PFSK-1 (cell line): ENCODE results near the gene OR9A2.

Source experiments
- FOXP2 ChIP-seq: optimal IDR thresholded peaks from 2 replicates; pipeline ENCODE3; 2011; ENCODE audit warnings: borderline replicate concordance, control low read depth, inconsistent platforms; ENCODE audit not compliant: insufficient read depth; ENCODE audit errors: extremely low read length, extremely low read depth
- POLR2AphosphoS5 ChIP-seq: IDR thresholded peaks from 2 replicates; pipeline ENCODE4 v1.6.1; 2012; ENCODE audit warnings: low read depth, mild to moderate bottlenecking, control low read depth, low read length, moderate library complexity
- REST ChIP-seq, 2 experiments: IDR thresholded peaks; 2 replicates each; pipeline versions ENCODE4 v1.6.1 to v1.8.0; 2011 to 2012; ENCODE audit warnings: low read depth in 2 of 2, low read length in 2 of 2, control low read depth in 1 of 2, inconsistent platforms in 1 of 2, mild to moderate bottlenecking in 1 of 2, moderate library complexity in 1 of 2; ENCODE audit not compliant: insufficient read depth in 1 of 2
- SIN3A ChIP-seq: IDR thresholded peaks from 2 replicates; pipeline ENCODE4 v1.6.1; 2012; ENCODE audit warnings: mild to moderate bottlenecking, low read length, moderate library complexity, borderline replicate concordance; ENCODE audit not compliant: insufficient read depth
- TAF1 ChIP-seq: IDR thresholded peaks from 2 replicates; pipeline ENCODE4 v1.6.1; 2012; ENCODE audit warnings: low read length, control low read depth, borderline replicate concordance; ENCODE audit not compliant: insufficient read depth

DNA sequence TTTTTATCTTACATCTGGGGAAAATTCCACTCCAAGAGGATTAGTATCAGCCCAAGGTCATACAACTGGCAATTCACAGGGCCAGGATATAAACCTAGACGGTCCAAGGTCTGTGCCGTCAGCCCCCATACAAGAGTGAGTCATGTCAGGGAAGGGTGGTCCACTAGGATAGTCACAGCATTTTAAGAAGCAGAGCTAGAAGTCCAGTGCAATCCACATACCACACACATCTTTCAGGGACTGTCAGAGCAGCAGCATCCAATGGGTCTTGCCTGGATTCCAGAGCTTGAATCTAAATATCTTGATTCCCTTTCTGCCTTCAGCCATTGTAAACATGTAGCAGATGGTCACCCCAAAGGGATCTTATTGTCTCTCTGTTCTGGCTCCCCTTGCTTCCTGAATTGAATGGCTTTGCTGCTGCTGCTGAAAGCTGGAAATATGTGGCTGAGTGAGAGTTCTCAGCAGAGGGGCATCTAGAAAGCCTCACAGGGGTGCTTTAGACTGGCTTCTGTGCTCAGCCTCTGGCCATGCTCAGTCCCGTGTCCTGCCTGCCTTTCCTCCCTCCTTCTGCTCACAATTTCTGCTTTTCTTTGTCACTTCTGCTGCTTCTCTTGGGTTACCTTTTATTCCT, 15.3 kb upstream of the OR9A2 start:
- TF ChIP-seq POLR2AphosphoS5 (no peak), SIN3A (no peak), REST (IDR thresholded peaks at IDR 0.05; ENCODE audit: insufficient read depth in 1 of 2, low read depth in 2 of 2, low read length in 2 of 2) (no peak), TAF1 (no peak), FOXP2 (no peak)
